HG02610 (cell line): Measurements from ENCODE around the gene CDC25C.
"Not testable (repeated sequence)": the region's sequence is repeated elsewhere in the genome, so short reads cannot be mapped to it uniquely, and the experiment has no call there.

Experiments used
- ATAC-seq: cut with Tn5 transposase; IDR thresholded peaks from one replicate; pipeline ENCODE4 v1.9.1; 2021; ENCODE audit warnings: mild to moderate bottlenecking, moderate library complexity; ENCODE audit not compliant: unreplicated experiment

The CDC25C gene

DNA sequence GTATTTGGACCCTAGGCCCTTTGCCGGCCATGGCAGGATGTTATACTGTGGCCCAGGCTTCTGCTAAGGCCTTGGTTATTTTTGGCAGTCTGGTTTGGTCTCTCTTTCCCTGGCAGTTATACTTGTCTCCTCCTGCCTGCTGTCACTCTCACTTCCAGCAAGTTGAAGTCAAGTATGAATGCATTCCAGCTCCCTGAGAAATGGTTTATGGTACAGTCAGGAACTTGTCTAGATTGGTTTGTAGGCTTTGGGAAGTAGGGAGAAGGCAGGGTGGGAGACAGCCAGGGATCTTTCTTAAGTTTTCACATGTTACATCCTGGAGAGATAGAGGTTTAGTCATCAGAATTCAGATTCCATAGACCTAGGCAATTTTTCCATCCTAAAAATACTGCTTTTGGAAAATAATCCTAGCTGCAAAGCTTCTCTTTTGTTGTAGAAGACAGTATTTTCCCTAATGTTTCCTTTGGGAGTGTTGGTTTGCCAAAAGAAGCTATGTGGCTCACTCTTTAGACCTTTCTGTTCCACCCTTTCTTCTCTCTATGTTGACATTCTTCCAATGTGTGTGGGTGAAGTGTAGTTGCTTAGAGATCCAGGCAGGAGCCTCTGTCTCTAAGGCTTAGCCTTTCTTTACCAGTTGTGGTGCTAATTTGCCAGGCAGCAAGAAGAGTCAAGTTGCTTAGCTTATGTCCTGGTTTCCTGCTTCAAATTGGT is 18.4 kb upstream of the CDC25C start:
- no peak for ATAC-seq

GRCh38 chr5:138346889-138347288 is 15.3 kb upstream of the CDC25C start:
- no peak for ATAC-seq

DNA sequence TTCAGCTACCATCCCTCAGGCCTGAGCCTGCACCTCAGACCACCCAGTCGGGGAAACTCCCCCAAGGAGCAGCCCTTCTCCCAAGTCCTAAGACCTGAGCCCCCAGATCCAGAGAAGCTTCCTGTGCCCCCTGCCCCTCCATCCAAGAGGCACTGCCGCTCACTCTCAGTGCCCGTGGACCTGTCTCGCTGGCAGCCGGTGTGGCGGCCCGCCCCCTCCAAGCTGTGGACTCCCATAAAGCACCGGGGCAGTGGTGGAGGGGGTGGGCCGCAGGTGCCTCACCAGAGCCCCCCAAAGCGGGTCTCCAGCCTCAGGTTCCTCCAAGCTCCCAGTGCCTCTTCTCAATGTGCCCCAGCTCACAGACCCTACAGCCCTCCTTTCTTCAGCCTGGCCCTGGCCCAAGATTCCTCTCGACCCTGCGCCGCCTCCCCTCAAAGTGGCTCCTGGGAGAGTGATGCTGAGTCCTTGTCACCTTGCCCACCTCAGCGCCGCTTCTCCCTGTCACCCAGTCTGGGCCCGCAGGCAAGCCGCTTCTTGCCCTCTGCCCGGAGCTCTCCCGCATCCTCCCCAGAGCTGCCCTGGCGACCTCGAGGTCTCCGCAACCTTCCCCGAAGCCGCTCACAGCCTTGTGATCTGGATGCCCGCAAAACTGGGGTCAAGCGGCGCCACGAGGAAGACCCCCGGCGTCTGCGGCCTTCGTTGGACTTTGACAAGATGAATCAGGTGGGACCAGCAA is 13.5 kb upstream of the CDC25C start:
- ATAC-seq = no peak

- ATAC-seq = no peak
These were observed 8.4 kb upstream of the CDC25C start for GRCh38 chr5:138340008-138340407.

DNA sequence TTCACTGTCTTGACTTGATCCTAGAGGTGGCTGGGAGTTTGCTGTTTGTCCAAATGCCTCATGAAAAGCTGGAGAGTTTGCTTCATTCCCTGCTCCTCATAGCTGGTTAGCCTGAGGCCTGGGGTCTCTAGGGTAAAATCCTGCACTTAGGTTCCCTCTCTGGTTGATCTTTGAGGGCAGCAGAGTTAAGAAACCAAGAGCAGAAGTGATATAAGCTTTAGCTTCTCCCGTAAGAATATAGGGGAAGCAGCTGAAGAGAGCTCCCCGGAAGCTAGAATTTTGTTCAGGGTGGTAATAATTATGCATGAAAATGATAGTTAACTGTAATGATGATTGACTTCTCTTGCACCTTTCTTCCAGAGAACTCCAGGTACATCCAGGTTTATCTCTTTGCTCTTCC is 7.9 kb upstream of the CDC25C start:
- ATAC-seq = no peak

DNA sequence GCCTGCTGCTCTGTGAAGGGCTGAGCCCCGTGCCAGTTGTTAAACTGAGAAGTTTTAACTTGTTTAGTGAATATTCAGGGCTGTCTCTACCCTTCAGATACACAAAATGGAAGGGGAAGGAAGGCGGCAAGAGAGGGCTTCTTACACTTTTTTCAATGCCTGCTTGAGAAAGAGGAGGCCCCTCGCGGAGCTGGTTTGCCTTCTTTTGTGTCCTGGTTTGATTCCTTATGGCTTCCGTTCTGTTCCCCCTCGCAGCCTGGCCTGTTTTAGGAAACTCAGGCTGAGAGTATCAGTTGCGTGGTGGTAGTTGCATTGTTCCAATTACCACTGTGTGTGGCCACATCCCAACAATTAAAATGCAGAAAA is 7.5 kb upstream of the CDC25C start:
- ATAC-seq = no peak

GRCh38 chr5:138338411-138339090 is 6.9 kb upstream of the CDC25C start:
- no peak for ATAC-seq

DNA sequence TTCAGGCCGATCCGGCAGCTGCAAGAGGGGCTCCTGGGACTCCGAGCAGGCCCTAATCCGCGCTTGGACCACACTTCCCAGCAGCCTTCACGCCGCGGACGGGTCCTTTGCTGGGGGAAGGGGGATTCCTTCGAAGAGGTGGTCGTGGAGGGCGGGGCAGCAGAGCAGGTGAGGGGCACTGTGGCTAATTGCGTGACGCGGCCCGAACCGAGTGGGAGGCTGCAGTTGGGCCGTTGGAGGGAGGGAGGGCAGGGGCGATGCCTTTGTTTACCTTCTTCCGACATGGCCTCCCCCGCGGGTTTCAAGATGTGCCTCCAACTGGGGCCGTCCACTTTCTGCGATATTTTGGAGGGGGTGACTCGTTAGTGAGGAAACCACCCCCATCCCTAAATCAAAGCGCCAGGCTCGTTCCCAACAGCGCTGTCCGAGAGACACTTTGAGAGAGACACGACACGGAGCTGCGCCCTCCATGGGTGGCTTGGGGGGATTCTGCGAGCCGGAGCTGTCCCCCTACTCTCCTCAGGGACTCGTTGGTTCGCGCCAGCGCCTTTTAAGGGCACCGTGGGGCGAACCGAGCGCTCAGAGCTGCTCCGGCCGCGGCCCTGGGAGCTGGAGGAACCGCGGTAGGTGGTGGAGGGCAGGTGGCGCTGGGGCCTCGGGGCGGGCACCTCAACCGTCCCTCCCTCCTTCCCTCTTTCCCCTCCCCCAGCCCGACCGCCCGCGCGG is 6.2 kb upstream of the CDC25C start, which contains the start of gene FAM53C:
FAM53C (plus strand) TSS at position 582 of the 726 bp plus-strand sequence. CDS start 3,070 bp downstream, outside the sequence.
- peak; percentile 85 for ATAC-seq

DNA sequence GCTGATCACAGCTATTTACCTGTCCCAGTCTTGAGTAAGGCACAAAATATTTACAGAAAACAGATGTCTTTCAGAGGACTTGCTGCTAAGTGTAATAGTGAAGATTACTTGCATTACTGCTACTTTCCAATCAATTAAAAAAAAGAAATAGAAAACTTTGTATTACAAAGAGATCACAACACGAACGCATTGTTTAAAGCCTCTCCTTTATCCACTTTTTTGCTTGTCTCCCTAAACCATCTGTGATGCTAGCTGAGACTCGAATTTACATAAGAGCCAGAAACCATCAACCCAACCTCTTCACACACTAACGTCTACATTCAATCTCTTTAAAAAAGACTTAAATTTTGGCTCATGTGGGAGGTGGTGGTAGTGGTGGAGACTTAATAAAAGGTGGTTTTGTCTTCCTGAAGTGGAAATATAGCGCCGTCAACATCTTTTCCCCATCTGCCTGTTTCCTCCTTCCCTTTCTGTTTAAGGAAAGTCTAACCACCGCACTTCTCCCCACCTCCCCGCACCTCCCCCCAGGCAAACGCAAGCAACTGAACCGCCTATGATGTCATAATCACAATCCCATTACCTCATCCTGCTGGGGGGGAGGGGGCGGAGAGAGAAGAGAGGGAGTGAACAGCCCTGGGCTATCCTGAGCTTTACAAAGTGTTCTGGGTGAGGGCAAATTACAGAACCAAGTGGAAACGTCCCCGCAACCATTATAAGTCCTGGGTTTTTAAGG is 5.5 kb upstream of the CDC25C start:
- peak; percentile 24 for ATAC-seq

DNA sequence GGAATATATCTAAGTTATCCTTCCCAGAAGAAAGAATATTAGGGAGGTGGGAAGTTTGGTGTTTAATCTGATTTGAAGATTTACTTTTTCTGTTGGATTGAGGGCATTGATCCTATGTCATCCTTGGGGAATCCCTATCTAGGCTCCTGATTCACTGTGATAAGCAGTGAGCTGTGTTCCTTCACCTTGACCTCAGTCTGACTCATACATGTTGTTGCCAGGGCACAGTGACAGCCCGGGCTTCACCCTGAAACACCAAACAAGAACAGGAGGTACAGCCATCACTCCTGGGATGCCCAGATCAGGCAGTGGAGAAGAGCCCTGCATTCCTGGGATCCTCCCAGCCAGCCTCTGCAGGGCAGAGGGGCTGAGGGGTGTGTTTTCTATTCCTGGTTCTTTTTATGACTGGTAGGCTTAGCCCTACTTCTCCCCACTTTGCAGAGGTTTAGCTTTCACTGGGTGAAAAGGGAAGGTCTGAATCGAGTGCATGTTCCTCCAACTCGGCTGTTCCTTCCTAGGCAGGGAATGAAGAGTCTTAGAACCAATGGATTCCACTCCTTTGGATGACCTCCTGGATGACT is 3.4 kb upstream of the CDC25C start:
- no peak for ATAC-seq

- ATAC-seq = no peak
These were observed 673 bp downstream of the CDC25C start for GRCh38 chr5:138330813-138331448.

DNA sequence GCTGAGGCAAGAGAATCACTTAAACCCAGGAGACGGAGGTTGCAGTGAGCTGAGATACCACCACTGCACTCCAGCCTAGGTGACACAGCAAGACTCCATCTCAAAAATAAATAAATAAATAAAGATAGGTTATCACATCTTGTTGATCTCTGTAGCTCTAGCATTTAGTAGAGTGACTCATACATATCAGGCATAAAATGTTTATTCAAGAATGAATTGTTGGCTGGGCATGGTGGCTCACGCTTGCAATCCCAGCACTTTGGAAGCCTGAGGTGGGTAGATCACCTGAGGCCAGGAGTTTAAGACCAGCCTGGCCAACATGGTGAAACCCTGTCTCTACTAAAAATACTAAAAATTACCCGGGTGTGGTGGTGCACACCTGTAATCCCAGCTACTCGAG is 13.4 kb downstream of the CDC25C start:
- ATAC-seq = not testable (repeated sequence)

GRCh38 chr5:138316355-138316754 is 15.2 kb downstream of the CDC25C start:
- no peak for ATAC-seq

DNA sequence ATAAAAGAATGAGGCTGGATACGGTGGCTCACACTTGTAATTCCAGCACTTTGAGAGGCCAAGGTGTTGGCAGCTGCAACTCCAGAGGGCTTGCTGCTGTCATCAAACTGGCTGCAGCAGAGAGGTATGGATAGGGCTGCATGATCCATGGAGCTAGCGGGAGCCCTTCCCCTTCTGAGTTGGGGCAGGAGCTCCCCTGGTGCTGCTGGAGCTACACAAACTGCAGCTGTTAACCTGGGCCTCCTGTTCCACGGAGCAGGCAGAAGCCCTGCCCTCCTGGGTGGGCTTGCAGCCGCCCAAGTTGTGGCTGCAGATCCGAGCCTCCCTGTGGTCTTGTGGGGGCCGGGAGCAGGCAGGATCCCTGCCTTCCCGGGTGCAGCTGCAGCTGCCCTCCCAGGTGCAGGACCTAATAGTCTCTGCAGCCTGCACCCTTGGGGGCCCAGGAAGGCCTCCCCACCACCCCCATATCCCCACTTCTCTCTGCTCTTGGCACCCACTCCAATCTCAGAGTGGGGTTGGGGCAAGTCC is 15.8 kb downstream of the CDC25C start:
- no peak for ATAC-seq

GRCh38 chr5:138305797-138306196 is 25.8 kb downstream of the CDC25C start:
- ATAC-seq = no peak

GRCh38 chr5:138303372-138303771 is 28.2 kb downstream of the CDC25C start:
- ATAC-seq = no peak

DNA sequence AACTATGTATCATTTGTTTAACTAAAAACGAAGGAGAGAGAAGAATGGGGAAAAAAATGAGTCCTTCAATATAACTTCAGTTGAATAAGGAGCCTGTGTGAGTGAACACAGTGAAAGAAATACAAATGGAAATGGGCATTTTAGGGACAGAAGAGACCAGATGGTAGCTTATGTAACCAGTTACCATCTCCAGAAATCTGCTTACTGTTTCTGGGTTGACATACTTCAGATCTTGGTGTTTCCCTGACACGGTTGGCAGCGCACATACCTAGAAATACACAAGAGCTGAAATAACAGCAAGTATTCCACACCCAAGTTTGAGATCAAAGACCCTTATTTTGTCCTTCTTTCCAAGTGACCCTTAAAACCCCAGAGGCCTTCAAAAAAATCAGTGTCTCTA is 42.3 kb downstream of the CDC25C start:
- ATAC-seq = no peak

- ATAC-seq = no peak
These were observed 44.4 kb downstream of the CDC25C start for GRCh38 chr5:138287246-138287645.

DNA sequence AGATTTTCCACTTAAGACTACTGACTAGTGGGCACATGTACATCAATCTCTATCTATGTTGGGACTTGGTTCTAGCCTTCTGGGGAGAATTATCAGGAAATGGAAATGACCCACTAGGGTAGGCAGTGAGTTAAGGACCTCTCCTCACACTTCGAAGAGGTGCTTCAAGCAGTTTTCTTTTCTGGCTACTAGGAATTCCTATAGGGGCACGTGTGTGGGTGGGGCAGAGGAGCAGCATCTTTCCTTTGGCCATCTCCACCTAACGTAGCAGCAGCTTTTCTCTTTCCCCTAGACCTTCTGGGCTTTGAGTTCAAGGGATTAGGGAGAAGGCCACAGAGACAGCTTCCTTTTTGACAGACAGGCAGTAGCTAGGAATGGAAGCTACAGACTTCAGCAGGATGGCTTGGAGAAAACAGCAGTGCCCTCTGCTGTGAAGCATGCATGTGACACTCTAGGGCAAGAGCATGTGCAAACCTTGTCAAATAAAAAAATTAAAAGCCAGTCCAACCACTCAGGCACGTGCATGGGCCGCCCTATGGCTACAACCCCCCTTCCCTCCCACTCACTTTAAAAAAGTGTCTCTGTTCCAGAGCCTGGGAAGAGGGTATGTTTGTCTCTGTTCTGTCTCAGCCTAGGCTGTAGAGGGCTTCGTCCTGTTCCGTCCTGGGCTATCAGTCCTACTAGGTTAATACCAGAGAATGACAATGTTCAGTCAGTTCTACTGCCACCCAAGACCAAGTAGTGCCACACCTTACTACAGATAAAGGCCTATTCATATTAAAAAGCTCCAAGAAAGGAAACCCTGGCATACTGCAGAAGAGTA is 48.5 kb downstream of the CDC25C start:
- no peak for ATAC-seq
